Adrenal gland (tissue), 5 donors: ENCODE results near the gene DEFB108B.
A peak's percentile ranks its signal among the peaks of the same experiment; 100 is the strongest.
"Not testable (repeated sequence)": the region's sequence is repeated elsewhere in the genome, so short reads cannot be mapped to it uniquely, and the experiment has no call there.

ENCODE experiments used
- POLR2A ChIP-seq, 2 donors: fragments of 450-650 bp; IDR thresholded peaks; one replicate each; pipeline ENCODE4 v1.6.1; 2017; ENCODE audit warnings: antibody characterized with exemption in 2 of 2, mild to moderate bottlenecking in 2 of 2, moderate library complexity in 1 of 2
- TF ChIP-seq, protein P1 (sequence below), 6 experiments: fragments of 450-650 bp in 4 of 6; fragments of 200-600 bp in 2 of 6; sonication (generic) in 1 of 6; IDR thresholded peaks; 1 replicate in 5 of 6; 2 replicates in 1 of 6; pipeline versions ENCODE4 v1.5.1 to v1.8.0; 2016 to 2021; ENCODE audit warnings: antibody characterized with exemption in 6 of 6, mild to moderate bottlenecking in 2 of 6, moderate library complexity in 1 of 6
- donor health status: DM: no; HTN: no; CAD: no.

GRCh38 chr11:71800335-71800953 is 32.6 kb upstream of the DEFB108B start:
- TF ChIP-seq, protein P1, sequence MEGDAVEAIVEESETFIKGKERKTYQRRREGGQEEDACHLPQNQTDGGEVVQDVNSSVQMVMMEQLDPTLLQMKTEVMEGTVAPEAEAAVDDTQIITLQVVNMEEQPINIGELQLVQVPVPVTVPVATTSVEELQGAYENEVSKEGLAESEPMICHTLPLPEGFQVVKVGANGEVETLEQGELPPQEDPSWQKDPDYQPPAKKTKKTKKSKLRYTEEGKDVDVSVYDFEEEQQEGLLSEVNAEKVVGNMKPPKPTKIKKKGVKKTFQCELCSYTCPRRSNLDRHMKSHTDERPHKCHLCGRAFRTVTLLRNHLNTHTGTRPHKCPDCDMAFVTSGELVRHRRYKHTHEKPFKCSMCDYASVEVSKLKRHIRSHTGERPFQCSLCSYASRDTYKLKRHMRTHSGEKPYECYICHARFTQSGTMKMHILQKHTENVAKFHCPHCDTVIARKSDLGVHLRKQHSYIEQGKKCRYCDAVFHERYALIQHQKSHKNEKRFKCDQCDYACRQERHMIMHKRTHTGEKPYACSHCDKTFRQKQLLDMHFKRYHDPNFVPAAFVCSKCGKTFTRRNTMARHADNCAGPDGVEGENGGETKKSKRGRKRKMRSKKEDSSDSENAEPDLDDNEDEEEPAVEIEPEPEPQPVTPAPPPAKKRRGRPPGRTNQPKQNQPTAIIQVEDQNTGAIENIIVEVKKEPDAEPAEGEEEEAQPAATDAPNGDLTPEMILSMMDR (IDR thresholded peaks at IDR 0.05) = peak; percentile 55 to 78 (median 66)
- not testable (repeated sequence) for TF ChIP-seq POLR2A (IDR thresholded peaks at IDR 0.05)
